Measurements from ENCODE around the gene NFE2.
"Not testable (repeated sequence)": the region's sequence is repeated elsewhere in the genome, so short reads cannot be mapped to it uniquely, and the experiment has no call there.

The NFE2 gene

DNA sequence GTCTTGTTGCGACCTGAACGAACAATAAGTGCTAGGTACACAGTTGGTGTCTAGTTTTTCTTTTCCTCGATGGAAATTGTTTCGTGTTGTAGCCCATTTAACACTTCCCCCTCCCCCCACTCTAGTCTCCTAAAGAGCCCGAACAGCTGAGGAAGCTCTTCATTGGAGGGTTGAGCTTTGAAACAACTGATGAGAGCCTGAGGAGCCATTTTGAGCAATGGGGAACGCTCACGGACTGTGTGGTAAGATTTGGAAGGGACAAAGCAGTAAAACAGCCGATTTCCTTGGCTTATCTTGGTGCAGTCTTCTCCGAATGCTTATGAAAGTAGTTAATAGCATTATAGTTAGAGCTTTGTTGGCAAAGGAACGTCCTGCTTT is 19.6 kb downstream of the NFE2 start:
- not testable (repeated sequence) for DNase-seq

DNA sequence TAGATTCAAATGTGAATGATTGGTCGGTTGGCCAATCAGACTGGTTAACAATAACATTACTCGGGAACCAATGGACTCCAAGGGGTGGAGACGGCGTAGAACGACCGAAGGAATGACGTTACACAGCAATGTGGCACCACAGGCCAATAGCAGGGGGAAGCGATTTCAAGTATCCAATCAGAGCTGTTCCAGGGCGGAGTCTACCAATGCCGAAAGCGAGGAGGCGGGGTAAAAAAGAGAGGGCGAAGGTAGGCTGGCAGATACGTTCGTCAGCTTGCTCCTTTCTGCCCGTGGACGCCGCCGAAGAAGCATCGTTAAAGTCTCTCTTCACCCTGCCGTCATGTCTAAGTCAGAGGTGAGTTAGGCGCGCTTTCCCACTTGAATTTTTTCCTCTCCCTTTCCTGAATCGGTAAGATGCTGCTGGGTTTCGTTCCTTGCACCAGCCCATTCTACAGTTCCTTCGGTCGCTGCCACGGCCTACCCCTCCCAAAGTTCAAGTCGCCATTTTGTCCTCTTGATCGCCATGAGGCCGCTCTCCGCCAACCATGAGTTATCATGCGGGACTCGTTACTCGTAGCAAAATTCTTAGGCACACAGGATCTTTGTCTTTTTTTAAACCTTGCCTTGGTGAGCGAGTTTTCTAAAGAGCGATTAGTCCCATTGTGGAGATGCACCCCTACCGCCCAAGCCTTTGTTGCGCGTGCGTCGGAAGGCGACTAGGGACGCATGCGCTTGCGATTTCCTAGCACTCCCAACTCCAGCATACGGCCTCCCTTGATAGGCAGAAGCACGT is 20.2 kb downstream of the NFE2 start, which contains the start of gene HNRNPA1:
HNRNPA1 (plus strand) TSS at position 259 of the 793 bp plus-strand sequence; CDS start at position 341, 82 bp downstream.
- peak; percentile 99 for DNase-seq

DNA sequence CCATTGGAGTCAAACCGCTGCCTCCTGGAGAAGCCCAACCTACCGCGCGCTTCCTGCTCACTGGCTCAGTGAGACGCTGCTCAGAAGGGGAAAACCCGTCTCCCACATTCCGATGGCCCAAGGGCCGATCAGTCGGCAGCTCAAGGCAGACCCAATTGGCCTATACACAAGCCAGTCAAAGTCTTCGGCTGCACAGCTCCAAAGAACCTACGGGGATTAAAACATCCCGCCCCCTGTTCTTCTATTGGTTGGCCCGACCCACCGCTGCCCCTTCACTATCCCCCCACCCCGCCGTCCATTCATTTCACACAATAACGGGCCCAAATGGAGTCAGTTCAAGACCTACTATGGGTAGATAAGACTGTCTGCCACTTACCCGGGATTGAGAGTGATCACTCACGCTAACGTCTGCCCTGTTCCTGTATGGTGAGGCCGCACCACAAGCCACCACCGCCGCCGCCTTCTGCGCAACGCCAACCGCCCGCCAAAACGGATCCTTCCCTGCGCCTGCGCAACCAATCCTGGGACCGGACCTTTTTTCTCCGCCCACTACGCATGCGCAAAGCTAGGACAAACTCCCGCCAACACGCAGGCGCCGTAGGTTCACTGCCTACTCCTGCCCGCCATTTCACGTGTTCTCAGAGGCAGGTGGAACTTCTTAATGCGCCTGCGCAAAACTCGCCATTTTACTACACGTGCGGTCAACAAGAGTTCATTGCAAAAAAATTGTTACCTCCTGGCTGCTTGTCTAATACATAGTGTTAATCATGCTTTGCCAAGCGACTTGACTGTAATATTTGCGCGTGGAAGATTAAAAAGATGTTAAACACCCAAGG is 21.0 kb downstream of the NFE2 start, which contains the start of gene CBX5:
CBX5 (minus strand) TSS at position 491 of the 836 bp plus-strand sequence. CDS start 22,472 bp downstream, outside the sequence.
- DNase-seq: peak; percentile 100

DNA sequence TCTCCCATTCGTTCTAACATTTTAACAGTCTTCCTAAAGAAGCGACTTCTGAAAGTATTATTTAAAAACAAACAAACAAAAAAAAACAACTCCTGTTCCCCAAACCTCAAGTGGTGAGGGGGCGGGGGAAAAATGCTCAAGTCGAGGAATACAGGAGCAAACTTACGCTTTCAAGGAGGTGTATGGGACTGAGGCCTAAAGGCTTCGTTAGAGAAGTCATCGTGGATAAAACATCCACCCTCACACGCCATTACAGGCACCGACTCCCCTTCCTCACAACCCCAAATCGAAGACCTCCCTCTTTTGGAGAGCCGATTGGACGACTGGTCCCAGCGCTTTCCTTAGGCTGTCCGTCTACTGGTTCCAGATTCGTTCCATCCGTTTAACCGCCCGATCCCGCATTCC is 21.6 kb downstream of the NFE2 start:
- DNase-seq: no peak

DNA sequence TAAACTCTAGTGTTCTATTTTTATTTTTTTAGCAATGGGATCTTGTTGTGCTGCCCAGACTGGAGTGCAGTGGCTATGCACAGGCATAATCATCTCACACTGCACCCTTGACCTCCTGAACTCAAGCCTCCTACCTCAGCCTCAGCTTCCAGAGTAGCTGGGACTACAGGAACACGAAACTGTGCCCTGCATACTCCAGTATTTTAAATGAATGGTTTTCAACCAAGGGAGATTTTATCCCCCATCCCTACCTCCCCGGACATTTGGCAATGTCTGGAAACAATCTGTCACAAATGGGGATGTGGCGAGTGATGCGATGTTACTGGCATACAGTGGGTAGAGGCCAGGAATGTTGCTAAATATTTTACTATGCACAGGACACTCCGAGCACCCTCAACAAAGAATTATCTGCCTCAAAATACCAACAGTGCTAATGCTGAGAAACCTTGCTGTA is 23.0 kb downstream of the NFE2 start:
- no peak for DNase-seq

DNA sequence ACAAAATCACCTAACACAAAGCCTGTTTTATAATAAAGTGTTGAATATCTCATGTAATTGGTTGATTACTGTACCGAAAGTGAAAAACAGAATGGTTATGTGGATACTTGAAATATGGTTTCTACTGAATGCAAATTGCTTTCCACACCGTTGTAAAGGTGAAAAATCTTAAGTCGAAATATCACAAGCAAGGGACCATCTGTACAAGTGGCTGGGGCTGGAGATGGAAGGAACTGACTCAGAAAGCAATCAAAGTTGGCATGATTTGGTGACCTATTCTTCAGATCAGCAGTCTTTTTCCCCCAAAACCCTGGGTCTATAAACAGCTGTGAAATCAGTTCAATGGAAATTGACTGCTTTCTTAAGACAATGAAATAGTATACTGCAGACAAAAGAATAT is 24.4 kb downstream of the NFE2 start:
- no peak for DNase-seq

DNA sequence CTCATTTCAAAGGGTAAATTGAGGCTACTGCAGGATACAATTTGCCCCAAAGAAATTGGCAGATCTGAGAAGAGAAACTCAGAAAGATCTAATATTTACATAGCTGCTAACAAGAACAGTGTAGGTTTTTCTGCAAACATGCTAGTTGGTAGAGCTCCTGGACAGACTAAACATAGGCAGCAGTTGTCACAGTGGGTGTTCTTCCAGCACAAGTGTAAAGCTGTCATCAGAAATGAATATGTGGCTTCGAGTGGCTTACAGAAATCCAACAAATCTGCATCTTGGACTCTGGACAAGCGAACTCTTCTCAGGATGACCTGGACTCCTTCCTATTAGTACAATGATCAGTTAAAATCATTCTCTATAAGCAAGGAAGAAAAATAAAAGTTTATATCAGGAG is 26.8 kb downstream of the NFE2 start:
- no peak for DNase-seq

DNA sequence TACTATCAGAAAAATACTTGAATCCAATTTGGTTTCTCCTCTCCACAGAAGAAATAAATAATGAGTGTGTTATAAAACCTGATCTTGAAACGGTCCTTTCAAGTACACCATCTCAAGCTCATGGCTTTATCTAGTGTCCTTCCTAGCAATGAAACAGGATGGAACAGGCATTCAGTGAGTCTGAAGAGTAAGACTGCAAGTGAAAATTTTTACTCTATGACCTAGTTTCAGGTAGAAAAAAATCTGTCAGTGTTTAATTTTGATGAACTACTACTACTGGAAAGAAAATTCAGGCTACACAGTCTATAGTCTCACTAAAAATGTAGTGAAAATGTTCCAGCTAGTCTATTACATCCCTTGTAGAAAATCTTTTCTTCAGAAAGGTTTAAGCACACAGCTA is 28.6 kb downstream of the NFE2 start:
- DNase-seq: no peak

DNA sequence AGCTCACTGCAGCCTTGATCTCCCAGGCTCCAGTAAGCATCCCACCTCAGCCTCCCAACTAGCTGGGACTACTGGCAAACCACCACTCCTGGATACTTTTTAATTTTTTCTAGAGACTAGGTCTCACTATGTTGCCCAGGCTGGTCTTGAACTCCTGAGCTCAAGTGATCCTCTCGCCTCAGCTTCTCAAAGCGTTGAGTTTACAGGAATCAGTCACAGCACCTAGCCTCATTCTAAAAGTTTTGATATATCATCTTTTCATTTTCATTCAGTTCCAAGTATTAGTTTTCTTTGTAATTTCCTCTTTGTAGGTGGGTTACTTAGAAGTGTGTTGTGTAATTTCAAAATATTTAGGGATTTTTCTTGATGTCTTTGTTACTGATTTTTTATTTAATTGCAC is 30.5 kb downstream of the NFE2 start:
- no peak for DNase-seq

DNA sequence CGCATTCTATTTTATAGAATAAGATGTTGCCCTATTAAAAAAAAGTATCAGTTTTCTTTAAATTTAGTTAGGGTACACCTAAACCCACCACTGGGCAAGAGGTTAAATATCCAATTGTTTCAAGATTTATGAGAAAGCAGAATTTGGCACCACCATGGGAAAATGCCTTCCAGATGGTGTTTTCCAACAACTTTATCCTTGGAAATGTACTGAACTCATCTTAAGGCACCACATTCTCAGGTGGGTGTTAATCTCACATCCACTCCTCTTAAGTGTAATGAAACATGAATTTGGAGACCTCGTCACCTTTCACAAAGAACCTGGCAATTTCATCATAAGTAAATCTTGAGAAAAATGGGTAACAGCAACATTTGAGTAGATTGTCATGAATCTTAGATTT is 34.0 kb downstream of the NFE2 start:
- DNase-seq: no peak

DNA sequence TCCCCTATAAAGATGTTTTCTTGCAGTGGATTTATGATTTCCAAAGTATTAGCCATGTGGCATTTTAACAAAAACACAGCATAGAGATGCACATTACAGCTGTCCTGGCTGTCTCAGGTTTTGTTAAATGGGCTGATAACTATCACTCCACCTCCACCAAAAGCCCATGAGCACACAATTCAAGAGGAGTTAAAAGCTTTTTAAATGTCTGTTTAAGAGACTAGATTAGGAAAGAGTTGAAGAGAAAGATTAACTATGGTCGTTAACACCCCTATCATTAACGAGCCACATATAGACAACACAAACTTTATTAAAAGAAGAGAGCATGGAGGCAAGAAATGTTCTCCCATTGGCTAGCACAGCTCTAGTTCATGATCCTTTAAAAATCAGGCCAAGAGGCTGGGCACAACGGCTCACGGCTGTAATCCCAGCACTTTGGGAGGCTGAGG is 35.4 kb downstream of the NFE2 start:
- DNase-seq: no peak

DNA sequence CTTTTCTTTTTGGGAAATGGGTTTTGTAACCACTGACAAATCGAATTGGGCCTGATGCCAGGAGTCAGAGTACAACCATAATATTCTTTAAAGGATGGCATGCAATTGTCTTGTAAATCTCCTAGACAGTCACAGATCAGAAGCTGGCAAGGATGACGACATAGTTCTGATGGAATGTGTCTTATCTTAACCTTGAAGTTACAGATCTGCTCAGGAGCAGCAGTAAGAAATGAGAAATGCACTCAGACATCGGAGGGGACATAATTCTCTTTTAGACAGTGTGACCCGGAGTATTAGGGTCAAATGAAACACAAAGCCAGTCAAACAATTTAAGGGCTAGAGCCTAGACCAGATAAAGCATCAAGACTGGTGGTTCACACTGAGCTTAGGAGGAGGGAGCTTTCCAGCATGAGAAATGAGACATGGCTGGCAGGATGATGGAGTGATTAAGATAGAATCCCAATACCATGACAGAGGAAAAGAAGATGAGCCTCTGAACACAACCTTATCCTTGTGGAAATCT is 38.4 kb downstream of the NFE2 start:
- no peak for DNase-seq

DNA sequence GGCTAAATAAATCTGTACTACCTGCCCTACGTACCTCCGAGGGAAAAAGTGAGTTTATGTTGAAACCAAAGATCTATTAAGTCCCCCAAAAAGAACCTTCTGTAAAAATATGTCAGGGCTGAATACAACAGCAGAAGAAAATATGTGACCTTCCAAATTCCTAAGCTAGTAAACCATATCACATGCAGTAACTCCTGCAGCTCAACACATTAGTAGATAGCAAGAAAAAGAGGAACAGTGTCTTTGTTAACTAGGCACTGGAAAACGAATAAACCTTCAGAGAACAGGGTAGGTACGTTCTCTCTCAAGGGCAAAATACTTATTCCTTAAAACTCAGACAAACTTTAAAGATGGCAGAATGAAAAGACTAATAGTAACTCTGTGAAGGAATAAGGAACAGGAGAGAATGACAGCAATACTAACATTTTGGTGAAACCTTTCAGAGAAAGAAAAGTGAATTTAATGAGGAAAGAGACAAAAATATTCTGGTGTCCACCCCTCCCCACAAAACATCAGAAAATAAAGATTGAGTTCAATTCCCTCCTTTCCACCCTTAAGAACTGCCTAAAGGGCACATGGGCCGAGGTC is 38.9 kb downstream of the NFE2 start:
- no peak for DNase-seq

DNA sequence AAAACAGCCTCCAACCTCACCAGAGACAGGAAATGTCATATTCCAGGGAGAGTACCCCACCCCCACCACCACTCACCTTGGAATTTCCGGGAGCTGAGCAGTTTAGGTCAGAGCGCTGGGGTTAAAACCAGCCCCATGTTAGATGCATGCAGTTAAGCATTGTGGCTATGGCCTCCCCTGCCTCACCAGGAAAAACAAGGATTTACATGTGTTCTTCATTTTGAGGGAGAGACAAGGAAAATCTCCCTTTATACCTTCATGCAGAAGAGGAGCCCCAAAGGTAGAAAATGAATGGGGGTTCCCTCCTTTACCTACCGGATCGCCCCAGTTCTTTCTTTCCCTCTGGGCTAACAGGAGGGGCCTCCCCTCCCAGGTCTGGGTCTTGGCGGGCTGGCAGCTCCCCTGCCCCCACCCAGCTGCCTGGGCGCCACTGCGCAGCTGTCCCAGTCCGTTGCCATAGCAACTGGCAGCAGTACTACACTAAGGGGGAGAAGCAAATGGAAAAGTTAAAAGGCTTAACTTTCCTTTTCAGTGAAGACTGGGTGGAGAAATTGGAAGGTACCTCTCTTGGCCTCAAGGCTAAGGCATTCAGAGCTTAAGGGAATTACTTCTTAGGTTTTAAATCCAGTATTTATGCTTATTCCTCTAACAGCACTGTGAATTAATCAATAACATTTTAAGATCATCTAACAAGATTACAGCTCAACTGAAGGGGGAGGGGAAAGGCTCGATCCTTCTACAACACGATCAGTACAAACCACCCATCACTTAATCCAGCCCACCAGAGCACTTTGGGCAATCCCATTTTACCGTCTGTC is 41.4 kb downstream of the NFE2 start:
- peak; percentile 26 for DNase-seq

DNA sequence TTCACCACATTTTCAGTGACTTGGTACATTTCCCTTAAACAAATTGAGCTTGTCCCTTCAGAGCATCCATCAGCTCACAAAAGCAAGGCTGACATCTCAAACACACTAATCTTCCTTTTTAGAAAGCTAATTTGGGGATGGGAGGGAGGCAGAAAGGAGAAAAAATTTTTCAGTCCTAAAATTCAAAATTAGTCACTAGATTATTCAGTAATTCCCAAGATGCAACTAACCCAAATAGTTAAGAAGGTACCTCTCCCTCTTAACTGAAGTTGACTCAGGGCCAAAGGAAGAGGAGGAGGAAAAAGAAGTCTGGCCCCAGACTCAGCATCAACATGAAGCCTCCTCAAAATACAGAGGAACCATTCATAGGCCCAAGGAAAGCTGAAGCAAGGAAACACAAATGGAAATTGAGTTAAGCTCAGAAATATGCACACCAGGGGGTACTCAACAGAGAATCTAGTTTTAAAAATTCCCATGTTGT is 42.6 kb downstream of the NFE2 start:
- no peak for DNase-seq

DNA sequence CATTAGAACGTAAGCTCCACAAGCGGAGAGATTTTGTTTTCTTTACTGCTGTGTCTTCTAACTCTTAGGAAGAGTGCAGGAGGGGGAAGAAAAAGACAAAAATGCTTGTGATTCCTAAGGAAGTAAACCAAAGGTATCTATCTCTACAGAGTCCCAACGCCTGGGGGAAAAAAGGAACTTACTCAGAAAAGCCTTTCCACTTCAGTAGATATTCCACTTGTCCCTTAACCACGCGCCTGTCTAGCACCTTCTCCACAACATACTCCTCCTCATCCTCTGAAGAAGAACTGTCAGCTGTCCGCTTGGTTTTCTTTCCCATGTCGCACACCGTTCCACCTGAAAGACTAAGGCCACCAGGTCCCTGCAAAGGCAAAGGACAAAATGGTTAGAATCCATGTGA is 43.5 kb downstream of the NFE2 start:
- no peak for DNase-seq

DNA sequence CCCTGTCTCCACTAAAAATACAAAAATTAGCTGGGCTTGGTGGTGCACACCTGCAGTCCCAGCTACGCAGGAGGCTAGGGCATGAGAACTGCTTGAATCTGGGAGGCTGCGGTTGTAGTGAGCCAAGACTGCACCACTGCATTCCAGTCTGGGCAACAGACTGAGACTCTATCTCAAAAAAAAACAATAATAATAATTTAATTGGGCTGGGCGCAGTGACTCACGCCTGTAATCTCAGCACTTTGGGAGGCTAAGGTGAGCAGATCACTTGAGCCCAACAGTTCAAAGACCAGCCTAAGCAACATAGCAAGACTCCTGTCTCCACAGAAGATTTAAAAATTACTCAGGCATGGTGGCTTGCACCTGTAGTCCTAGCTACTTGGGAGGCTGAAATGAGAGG is 47.6 kb downstream of the NFE2 start:
- no peak for DNase-seq

DNA sequence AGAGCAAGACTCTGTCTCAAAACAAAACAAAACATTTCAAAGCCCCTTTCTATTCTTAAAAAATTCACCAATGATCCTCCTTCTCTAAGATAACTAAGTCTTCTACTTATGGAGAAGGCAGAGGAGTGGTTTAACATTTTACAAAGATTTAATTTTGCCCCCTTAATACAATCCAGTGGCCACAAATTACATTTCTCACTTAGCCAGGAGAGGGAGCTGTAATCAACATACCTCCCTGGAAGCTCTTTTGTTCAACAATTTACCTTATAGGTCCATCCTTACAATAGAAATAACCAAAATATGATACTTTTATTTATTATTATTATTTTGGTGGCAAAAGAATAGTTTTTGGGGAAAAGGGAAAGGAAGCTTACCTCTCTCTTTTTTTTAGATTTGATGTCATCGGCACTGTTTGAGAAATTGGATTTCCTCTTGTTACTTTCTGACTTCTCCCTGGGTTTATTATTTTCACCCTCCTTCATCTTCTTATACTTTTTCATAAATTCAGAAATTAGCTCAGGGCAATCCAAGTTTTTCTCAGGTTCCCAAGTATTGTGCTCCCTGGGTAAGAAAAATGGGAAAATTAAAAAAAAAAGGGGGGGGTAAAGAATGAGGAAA is 49.0 kb downstream of the NFE2 start:
- peak; percentile 41 for DNase-seq

DNA sequence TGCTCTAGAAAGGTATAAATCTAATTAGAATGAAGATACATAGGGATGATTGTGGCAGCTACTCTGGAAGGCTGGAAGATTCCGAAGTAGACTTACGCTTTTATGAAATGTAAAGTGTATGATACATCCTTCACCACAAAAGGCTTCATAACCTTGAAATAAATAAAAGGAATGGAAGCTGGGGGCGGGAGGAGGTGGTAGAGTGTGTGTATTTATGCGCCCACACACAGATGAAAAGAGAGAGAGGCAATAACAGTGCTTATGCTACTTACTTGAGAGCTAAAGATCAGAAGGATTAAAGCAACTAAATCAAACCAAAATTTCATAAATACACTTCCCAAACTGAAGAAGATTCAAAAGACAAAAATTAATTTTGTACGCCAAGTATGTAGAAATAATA is 51.3 kb downstream of the NFE2 start:
- DNase-seq: no peak

DNA sequence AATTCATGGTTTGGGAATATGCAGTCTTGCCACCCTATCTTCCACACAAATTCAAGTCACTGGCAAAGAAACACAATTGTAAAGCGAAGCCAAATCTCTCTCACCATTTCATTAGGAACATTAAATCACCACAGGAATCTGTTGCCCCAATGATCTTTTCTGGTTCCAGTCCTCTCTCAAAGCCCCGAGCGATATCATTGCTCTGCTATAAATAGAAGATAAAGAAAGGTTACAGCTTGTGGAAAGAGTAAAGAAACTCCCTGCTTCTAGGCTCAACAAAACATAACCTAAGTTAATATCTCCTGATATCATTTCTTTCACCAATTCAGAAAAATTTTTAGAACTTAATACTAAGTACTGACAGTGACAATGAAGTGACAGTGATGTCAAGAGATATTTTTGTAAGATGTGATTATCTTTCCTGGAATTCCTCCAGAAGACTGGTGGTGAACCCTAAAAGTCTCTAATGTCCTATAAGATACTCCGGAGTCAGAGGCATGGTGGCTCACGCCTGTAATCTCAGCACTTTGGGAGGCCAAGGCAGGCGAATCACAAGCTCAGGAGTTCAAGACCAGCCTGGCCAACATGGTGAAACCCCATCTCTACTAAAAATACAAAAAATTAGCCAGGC is 54.7 kb downstream of the NFE2 start:
- DNase-seq: no peak
